H1 (cell line): ENCODE results near the gene AHI1.

ENCODE experiments used
- CHD2 ChIP-seq: IDR thresholded peaks from 2 replicates; pipeline ENCODE4 v1.6.1; 2012; ENCODE audit warnings: low read length, improper control_type of control experiment
- CTCF ChIP-seq, 3 experiments: IDR thresholded peaks; 1 replicate in 2 of 3; 2 replicates in 1 of 3; pipeline versions ENCODE4 v1.5.1 to v1.6.1; 2011; ENCODE audit warnings: low read length in 3 of 3, mild to moderate bottlenecking in 3 of 3, inconsistent platforms in 2 of 3, low read depth in 1 of 3, moderate library complexity in 1 of 3; ENCODE audit not compliant: insufficient read depth in 1 of 3; ENCODE audit errors: control extremely low read depth in 1 of 3
- MAX ChIP-seq: IDR thresholded peaks from 2 replicates; pipeline ENCODE4 v1.6.1; 2012; ENCODE audit warnings: inconsistent platforms
- POLR2AphosphoS5 ChIP-seq: IDR thresholded peaks from 2 replicates; pipeline ENCODE4 v1.6.1; 2011; ENCODE audit warnings: low read depth, low read length
- SP2 ChIP-seq: IDR thresholded peaks from 2 replicates; pipeline ENCODE4 v1.6.1; 2012; ENCODE audit warnings: mild to moderate bottlenecking, low read length, inconsistent platforms

- TF ChIP-seq CTCF (IDR thresholded peaks at IDR 0.05; ENCODE audit: control extremely low read depth in 1 of 3, insufficient read depth in 1 of 3, low read depth in 1 of 3, low read length in 3 of 3) (no peak), MAX (no peak), POLR2AphosphoS5 (no peak), CHD2 (no peak), SP2 (no peak)
These were observed 171.7 kb downstream of the AHI1 start for GRCh38 chr6:135325624-135326424.
